Stimulated activated CD4-positive, alpha-beta T cell treated with anti-CD3 and anti-CD28 coated beads, Interleukin-1b, Interleukin-23, amount 100 ng/mL, for 4 hours (primary cell): ENCODE measurements around the gene SP140L.
"Not testable (repeated sequence)": the region's sequence is repeated elsewhere in the genome, so short reads cannot be mapped to it uniquely, and the experiment has no call there.

Experiments
- DNase-seq, 2 donors: peaks; one replicate each; pipeline ENCODE4 v3.0.0-alpha.2; 2020; ENCODE audit warnings: low read depth in 2 of 2

The SP140L gene

DNA sequence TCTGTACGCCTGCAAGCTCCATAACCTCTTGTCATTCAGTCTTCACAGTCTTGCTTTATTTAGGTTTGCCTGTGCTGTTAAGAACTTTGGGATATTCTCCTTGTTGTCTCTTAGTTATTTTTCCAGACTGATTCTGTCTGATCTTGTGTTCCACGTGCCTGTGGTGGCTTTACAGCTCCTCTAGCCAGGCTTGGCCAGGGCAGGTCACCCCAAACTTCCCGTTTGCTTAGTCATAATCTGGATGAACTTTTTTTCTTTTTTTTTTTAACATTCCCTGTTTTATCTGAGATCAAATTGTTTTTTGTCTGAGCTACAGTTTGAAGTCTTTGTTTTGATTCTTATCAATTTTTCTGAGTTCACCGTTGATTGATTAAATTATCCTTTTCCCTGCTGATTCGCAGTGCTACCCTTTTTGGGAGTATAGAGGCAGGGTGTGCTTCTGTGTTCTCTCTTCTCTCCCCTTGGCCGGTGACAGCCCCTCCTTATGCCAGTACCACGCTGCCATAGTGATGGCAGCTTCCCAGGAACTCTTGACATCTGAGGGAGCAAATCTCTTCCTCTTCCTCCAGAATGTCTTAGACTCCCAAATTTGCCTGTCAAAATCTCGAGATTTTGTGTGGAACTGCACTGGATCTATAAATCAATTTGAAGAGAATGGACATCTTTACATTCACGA lies 91.5 kb downstream of the SP140L start:
- DNase-seq: no peak

- no peak for DNase-seq
These were observed 92.2 kb downstream of the SP140L start for GRCh38 chr2:230419181-230419580.

GRCh38 chr2:230422149-230422548 lies 95.2 kb downstream of the SP140L start:
- DNase-seq: no peak

DNA sequence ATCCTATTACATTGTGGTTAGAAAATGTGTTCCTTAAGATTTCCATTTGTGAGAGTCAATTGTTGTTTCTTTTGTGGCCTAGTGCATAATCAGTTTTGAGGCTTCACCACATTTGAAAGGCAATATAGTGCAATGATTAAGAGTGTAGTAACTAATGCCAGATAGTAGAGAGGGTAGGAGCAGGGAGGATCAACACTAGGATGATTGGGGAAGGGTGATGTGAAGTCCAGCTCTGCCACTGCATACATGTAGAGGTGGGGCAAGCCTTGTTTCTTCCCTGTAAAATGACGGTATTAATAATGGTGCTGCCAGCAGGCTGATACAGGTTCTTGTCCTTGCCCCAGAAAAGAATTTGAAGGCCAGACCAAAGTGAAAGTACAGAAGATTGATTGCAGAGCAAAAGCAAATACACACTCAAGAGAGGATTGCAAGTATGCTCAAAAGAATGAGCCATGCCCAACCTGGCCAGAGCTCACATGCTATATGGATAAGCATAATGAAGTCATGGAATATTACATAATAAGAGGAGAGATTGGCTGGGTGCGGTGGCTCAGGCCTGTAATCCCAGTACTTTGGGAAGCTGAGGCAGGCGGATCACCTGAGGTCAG lies 97.0 kb downstream of the SP140L start:
- DNase-seq: no peak

DNA sequence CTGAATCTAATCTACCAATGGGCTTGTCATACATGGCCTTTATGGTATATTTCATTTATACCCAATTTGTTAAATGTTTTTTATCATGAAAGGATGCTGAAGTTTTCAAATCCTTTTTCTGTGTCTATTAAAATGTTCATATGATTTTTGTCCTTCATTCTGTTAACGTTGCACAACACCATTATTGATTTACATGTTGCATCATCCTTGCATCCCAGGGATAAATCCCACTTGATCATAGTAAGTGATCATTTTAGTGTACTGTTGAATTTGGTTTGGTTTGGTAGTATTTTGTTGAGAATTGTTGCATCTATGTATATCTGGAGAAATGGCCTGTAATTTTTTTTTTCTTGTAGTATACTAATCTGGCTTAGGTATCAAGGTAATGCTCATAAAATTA lies 98.4 kb downstream of the SP140L start:
- no peak for DNase-seq

GRCh38 chr2:230429513-230429912 lies 102.5 kb downstream of the SP140L start:
- DNase-seq: no peak

DNA sequence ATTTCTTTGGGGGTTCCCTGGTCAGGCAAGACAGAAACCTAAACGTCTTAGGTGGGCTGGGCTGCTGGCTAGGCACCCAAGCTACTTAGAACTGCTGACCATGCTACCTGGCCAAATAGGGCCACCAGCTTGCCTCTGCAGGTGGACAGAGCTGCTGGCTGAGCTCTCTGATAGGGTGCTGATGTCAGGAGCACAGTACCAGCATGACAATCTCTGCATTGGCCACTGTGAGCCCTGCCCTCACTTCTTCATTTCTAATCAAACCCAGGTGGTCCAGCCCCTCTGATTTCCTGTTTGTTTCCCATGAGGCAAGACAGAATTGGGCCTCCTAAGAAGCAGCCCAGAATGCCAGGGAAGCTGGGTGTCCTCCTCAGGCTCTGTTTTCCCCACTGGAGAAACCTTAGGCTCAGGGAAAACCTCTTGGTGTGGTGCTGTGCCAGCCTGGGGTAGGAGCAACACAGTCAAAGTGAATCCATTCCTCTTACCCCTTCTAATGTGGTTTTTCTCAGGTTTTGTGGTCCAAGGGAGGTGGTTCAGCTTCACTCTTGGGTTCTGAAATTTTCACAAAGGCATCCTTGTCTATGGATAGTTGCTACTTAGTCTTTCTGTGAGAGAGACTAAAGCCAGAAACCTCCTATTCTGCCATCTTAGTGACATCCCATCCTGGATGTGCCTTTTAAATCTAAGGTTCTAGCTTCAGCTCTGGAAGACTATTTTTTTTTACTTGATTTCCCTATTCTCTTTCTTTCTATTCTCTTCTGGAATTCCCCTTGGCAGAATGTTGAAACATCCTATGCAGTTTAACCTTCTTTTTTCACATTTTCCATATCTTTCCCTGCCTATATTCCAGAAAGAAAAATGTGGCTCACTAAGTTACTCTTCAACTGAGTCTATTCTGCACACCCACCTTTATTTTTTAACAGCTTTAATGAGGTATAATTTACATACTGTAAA lies 104.2 kb downstream of the SP140L start:
- DNase-seq: no peak

- no peak for DNase-seq
These were observed 107.8 kb downstream of the SP140L start for GRCh38 chr2:230434677-230435324.

DNA sequence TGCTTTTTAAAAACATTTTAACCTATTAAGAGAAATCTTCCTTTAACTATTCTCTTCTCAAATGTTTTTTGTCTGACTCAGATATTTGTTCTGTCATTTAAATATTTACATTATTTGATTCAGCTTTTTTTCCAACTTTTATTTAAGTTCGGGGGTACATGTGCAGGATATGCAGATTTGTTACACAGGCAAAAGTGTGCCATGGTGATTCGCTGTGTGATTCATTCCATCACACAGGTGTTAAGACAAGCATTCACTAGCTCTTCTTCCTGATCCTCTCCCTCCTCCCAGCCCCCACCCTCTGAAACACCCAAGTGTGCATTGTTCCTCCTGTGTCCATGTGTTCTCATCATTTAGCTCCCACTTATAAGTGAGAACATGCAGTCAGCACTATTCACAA lies 108.4 kb downstream of the SP140L start:
- no peak for DNase-seq

GRCh38 chr2:230439121-230439520 lies 112.1 kb downstream of the SP140L start:
- DNase-seq: not testable (repeated sequence)

- DNase-seq: no peak
These were observed 112.6 kb downstream of the SP140L start for GRCh38 chr2:230439590-230439989.

DNA sequence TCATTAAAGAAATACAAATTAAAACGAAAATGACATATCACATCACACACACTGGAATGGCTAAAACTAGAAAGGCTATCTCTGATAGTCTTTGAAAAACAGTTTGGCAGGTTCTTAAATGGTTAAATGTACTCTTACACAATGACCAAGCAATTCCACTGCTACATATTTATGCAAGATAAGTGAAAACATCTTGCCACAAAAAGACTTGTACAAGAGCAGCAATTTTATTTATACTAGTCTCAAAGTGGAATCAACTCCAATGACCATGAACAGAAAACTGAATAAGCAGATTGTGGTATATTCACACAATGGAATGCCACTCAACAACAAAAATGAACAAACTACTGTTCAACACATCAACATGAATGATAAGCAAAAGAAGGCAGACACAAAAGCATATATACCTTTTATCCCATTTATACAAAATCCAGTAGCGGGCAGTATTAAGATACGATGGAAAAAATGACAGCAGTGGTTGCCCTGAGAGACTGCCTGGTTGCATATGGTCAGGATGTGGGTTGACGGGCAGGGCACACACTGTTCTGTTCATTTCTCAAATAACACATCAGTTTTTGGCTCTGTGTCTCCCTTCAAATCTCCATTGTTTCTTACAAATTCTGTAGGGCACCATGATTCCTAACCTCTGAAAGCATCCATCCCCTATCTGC lies 114.4 kb downstream of the SP140L start:
- peak in 1 of 2 donors; percentile 20 for DNase-seq

DNA sequence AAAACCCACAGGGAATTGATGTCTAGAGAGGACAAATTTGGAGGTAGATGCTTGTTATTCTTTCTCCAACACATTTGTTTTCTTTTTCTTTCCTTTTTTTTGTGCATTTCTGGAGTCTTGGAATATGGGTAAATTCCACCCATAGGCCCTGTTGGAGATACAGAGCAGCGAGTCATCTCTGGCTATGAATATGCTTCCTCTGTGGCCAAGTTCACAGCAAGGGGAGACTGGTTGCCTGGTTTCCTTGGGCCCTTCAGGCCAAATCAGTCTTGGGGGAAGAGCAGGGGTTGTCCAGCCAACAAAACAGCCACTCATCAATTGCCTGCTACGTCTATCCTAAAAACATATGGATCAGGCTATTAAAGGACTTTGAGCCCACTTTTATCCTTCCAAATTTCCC lies 116.5 kb downstream of the SP140L start:
- no peak for DNase-seq

DNA sequence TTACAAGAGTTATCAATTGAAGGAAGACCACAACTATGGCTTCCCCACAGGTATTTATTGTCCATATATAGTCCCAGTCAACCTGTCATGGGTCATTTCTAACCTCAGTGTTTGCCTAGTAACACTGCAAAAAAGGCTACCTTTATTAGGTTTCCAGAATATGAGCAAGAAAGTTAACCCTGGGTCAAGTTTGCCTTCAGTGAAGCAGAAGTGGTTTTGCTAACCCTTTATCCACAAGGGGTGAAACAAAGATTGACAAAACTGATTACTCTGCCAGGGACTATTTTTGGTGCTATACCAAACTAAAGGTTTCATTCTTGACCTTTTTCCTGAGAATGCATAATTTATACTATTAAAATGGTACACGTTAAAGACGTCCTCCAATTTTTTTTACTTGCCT lies 117.8 kb downstream of the SP140L start:
- no peak for DNase-seq

DNA sequence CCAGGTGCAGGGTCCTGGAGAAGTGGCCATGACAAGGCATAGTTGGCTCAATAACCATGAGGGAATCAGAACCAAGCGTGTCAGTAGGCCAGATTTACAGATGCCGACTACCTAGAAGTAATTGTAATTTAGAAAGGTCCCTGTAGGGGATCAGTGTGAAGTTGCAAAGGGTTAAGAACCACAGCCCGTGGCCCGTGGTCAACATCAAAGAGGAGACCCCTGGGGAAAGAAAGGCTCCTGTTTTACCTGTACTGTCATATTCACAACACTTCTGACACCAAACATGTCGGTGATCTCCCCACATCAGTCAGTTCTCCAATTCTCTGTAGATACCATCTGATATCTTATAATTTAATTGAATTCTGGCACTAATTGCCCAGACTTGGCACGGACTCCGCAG lies 120.0 kb downstream of the SP140L start:
- DNase-seq: no peak

DNA sequence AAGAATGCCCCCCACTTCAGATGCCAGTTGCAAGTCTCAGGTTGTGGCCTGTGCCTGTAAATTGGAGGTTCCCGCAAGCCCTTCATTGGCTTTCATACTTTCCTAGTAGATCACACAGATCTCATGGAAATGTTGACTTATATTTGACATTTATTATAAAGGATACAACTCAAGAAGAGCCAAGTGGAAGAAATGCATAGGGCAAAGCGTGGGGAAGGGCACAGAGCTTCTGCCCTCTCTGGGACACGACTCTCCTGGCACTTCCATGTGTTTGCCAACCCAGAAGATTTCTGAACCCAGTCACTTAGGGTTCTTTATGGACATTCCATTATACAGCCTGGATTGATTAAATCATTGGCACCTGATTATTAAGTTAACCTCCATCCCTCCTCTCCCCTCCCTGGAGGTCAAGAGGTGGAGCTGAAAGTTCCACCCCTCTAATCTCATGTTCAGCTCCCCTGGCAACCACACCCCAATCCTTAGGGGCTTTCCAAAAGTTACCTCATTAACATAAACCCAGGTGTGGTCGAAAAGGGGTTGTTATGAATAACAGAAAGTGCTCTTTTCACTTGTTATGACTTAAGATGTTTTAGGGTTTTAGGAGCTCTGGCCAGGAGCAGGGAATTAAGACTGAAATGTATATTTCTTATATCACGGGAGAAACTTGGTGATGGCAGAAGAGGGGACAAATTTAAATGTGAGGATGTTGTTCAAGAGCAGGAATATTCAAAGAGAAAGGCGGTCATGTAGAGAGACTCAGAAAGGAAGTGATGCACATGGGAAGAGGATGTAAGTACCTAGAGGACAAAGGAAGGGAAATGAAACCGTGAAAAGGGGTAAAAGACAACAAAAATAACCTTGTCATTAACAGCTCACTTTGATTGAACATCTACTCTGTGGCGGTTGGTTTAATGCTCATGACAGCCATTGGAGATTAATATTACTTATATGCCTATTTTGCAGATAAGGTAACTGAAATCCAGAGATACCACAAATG lies 120.8 kb downstream of the SP140L start:
- DNase-seq: no peak

- DNase-seq: no peak
These were observed 123.0 kb downstream of the SP140L start for GRCh38 chr2:230449901-230450467.

DNA sequence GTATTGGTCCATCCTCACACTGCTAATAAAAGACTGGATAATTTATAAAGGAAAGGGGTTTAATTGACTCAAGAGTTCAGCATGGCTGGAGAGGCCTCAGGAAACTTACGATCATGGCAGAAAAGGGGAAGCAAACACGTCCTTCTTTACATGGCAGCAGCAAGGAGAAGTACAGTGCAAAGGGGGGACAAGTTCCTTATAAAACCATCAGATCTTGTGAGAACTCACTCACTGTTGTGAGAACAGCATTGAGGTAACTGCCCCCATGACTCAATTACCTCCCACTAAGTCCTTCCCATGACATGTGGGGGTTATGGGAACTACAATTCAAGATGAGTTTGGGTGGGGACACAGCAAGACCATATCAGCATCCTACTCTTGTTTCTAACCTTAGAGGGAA lies 126.0 kb downstream of the SP140L start:
- no peak for DNase-seq
